Stomach (tissue), 4 donors: ENCODE data around the gene OAS3.

Experiments used
- EP300 ChIP-seq: sonication (generic); formaldehyde crosslinking; IDR thresholded peaks from one replicate; pipeline ENCODE4 v1.6.1; 2017; ENCODE audit warnings: antibody characterized with exemption
- POLR2AphosphoS5 ChIP-seq, 3 donors: sonication (generic); formaldehyde crosslinking; IDR thresholded peaks; one replicate each; pipeline ENCODE4 v1.6.1; 2016; ENCODE audit warnings: antibody characterized with exemption in 3 of 3
- TF ChIP-seq, protein P1 (sequence below), 7 experiments: fragments of 450-650 bp in 4 of 7; fragments of 200-600 bp in 3 of 7; sonication (generic) in 3 of 7; IDR thresholded peaks; one replicate each; pipeline ENCODE4 v1.5.1; 2016 to 2019; ENCODE audit warnings: antibody characterized with exemption in 7 of 7, control low read depth in 2 of 7, mild to moderate bottlenecking in 1 of 7

DNA sequence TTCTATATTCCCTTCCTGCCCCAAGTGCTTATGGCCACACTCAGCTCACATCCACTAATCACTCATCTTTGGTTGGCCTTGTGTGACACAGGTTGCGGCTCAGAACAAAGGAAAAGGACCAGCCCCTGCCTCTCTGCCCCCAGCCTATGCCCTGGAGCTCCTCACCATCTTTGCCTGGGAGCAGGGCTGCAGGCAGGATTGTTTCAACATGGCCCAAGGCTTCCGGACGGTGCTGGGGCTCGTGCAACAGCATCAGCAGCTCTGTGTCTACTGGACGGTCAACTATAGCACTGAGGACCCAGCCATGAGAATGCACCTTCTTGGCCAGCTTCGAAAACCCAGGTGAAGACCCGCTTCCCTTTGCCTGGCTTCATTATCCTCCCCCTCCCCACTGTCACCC is 24.3 kb downstream of the OAS3 start:
- TF ChIP-seq, protein P1, sequence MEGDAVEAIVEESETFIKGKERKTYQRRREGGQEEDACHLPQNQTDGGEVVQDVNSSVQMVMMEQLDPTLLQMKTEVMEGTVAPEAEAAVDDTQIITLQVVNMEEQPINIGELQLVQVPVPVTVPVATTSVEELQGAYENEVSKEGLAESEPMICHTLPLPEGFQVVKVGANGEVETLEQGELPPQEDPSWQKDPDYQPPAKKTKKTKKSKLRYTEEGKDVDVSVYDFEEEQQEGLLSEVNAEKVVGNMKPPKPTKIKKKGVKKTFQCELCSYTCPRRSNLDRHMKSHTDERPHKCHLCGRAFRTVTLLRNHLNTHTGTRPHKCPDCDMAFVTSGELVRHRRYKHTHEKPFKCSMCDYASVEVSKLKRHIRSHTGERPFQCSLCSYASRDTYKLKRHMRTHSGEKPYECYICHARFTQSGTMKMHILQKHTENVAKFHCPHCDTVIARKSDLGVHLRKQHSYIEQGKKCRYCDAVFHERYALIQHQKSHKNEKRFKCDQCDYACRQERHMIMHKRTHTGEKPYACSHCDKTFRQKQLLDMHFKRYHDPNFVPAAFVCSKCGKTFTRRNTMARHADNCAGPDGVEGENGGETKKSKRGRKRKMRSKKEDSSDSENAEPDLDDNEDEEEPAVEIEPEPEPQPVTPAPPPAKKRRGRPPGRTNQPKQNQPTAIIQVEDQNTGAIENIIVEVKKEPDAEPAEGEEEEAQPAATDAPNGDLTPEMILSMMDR (IDR thresholded peaks at IDR 0.05): no peak
- TF ChIP-seq EP300: no peak
- no peak for TF ChIP-seq POLR2AphosphoS5 (IDR thresholded peaks at IDR 0.05)
